ENCODE data around the gene B4GALT3. TPM values are rescaled to one million over a fixed set of nuclear protein-coding genes. Genes with fewer than 3 reads are reported as not detected.

The B4GALT3 gene
- total and polyA plus RNA-seq, 2 of the 8 experiments (the other 6 are each of a cell fraction or from before 2014, with no cell fraction given): 42.3 to 43.0 TPM

DNA sequence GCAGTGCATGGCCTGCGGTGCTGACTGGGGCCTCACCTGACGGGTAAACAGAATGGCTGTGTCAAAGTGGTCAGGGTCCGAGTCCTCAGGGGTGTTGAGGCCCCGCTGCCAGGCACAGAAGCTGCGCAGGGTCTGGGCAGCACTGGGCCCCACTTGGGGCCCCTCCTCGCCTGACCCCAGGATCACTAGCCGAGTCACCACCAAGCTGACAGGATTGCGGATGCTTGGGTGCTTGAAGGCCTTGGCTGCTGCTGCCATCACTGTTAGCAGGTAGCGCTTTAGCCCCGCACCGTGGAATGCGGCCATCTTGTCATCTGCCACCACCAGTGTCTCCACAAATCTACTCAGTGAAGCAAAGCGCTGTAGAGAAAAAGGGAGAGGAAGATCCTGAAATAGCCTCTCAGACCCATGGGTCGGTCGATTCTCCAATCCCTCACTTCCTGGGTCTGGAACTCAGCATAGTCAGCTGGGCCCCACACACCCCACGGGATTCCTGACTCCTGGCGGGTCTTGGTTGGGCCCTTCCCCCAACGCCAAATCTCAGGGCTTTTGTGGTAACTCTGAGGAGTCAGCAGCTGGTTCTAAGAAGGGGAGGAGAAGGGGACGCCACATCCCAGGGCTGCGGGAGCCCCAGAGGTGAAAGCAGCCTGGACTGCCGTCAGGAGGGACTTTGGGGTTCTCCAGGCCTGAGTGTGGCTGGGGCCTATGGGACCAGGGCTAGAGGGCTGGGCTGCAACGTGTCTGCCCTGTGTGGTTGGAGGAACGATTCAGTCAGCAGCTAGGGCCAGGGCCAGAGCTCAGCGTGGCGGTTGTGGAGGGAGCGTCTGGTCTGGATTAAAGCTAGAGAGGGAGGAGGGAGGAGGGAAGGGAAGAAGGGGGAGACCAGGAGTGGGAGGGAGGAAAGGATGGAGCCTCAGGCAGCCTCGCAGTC lies 19.5 kb upstream of the B4GALT3 start:
- Histone ChIP-seq H4K91ac (replicated peaks; ENCODE audit: insufficient read length, low read length) (peak overlapping the region; percentile 0), H3K4me2 (ENCODE audit: insufficient read depth in 1 of 2, low read depth in 2 of 2, low read length in 2 of 2) (peak overlapping the region; percentile 67 to 80), H3K14ac (ENCODE audit: insufficient read length) (no peak overlapping the region), H3K18ac (ENCODE audit: extremely low read depth, low read length) (peak overlapping the region; percentile 75; the same call in 1 of the 2 replicates), H3K79me1 (ENCODE audit: low read depth, low read length) (peaks cover 6% of the 10 kb centered on the region; the same call in 1 of the 2 replicates), H4K8ac (ENCODE audit: extremely low read depth, insufficient read depth, low read length) (peak overlapping the region; percentile 73; the same call in 1 of the 2 replicates), H2BK5ac (ENCODE audit: low read depth, low read length) (peak overlapping the region; percentile 67), H2BK20ac (ENCODE audit: low read length) (no peak overlapping the region), H3K27ac (ENCODE audit: low read depth, low read length) (no peak overlapping the region; the same call in 1 of the 2 replicates), H3K9ac (replicated peaks in 1 of 4; ENCODE audit: extremely low read depth in 1 of 4, low read depth in 3 of 4, low read length in 3 of 4) (peak overlapping the region in 2 of 4 experiments; percentile 11 to 28; a peak in 1 of 7 replicates), H3K23me2 (ENCODE audit: low read depth, low read length) (peaks cover 11% of the 10 kb centered on the region; the same call in 1 of the 2 replicates), H2BK15ac (ENCODE audit: low read length) (peak overlapping the region; percentile 88; the same call in 1 of the 2 replicates), H3K4ac (replicated peaks; ENCODE audit: insufficient read length, low read depth, low read length) (peak overlapping the region; percentile 34), H2AFZ (ENCODE audit: low read length) (no peak overlapping the region), H2BK120ac (replicated peaks; ENCODE audit: low read depth, low read length) (no peak overlapping the region), H2AK5ac (ENCODE audit: low read depth, low read length) (peak overlapping the region; percentile 54), H3K27me3 (replicated peaks in 1 of 4; ENCODE audit: control insufficient read depth in 3 of 4, extremely low read depth in 1 of 4, insufficient read depth in 3 of 4, low read length in 3 of 4) (no peaks in the 10 kb centered on the region; a peak in 1 of 7 replicates), H4K20me1 (replicated peaks in 1 of 2; ENCODE audit: control insufficient read depth in 1 of 2, insufficient read depth in 2 of 2, low read length in 2 of 2) (no peaks in the 10 kb centered on the region), H3K4me3 (ENCODE audit: extremely low read depth in 1 of 4, insufficient read depth in 2 of 4, low read depth in 3 of 4, low read length in 4 of 4) (peak overlapping the region in 3 of 4 experiments; percentile 4 to 51 (median 12); a peak in 4 of 8 replicates), H3K36me3 (ENCODE audit: control insufficient read depth in 2 of 4, insufficient read depth in 4 of 4, low read length in 3 of 4) (peaks cover under 1 to 5% (median 4%) of the 10 kb centered on the region in 4 experiments; a peak in 5 of 8 replicates), H3K56ac (replicated peaks; ENCODE audit: insufficient read length, low read depth, low read length) (no peak overlapping the region), H3K23ac (ENCODE audit: insufficient read length) (no peak overlapping the region), H3K79me2 (ENCODE audit: control insufficient read depth in 1 of 2, insufficient read depth in 2 of 2, low read length in 2 of 2) (peaks cover 0 to 5% of the 10 kb centered on the region in 2 experiments; a peak in 1 of 4 replicates), H4K5ac (ENCODE audit: insufficient read length, low read depth, low read length) (peak overlapping the region; percentile 33), H3K4me1 (replicated peaks in 1 of 4; ENCODE audit: control insufficient read depth in 3 of 4, insufficient read depth in 4 of 4, low read length in 3 of 4) (peaks cover 21 to 52% (median 47%) of the 10 kb centered on the region in 4 experiments), H2BK12ac (ENCODE audit: low read depth, low read length) (peak overlapping the region; percentile 5; the same call in 1 of the 2 replicates), H3K9me3 (ENCODE audit: insufficient read depth in 2 of 2, low read depth in 1 of 2, low read length in 1 of 2) (no peaks in the 10 kb centered on the region)
- POLR2A ChIA-PET (ENCODE audit: partially characterized antibody): interaction anchor here (0.7 to 1.6 kb wide), 6 partner anchors 10 to 171 kb away, joined by 3 to 4 read pairs (median 3); partner anchors contain the start of genes CFAP126 and FCER1G
- TF ChIP-seq JUN (IDR thresholded peaks at IDR 0.05; ENCODE audit: low read depth, low read length) (no peak), CHD1 (IDR thresholded peaks at IDR 0.05; ENCODE audit: low read depth, low read length) (no peak), YY1 (IDR thresholded peaks at IDR 0.05; ENCODE audit: low read depth, low read length) (0 out of 2 replicates have a peak, but pooled peaks have one; percentile 31), SAP30 (IDR thresholded peaks at IDR 0.05; ENCODE audit: insufficient read depth, insufficient replicate concordance, low read length) (no peak), ASH2L (IDR thresholded peaks at IDR 0.05; ENCODE audit: low read length) (peak; percentile 61), TAF1 (IDR thresholded peaks at IDR 0.05; ENCODE audit: low read depth, low read length) (0 out of 2 replicates have a peak, but pooled peaks have one; percentile 39), RBBP5 (IDR thresholded peaks at IDR 0.05; ENCODE audit: borderline replicate concordance, low read depth, low read length) (peak; percentile 57; the same call in 1 of the 2 replicates)
- no peak for DNase-seq (ENCODE audit: low read depth in 1 of 2, low spot score in 2 of 2)
- CTCF ChIA-PET (ENCODE audit: partially characterized antibody): interaction anchor here (0.6 to 17.6 kb wide), 9 partner anchors 10 to 632 kb away, joined by 3 to 427 read pairs (median 4); partner anchors contain the start of genes APOA2, B4GALT3, FCER1G and TOMM40L
- WGBS, 2 experiments (ENCODE audit: extremely low coverage in 1 of 2, insufficient coverage in 1 of 2, insufficient read length in 1 of 2, insufficient replicate concordance in 2 of 2, low coverage in 1 of 2, low lambda C conversion rate in 2 of 2, missing lambda C conversion rate in 1 of 2): 85% methylated on average over 27 of the region's 27 CpGs; no CpG with 5 or more reads in 1 of the 2 experiments
- no peak for FAIRE-seq

Measured in H1 (cell line).